Measurements from ENCODE around the gene COL26A1.

DNA sequence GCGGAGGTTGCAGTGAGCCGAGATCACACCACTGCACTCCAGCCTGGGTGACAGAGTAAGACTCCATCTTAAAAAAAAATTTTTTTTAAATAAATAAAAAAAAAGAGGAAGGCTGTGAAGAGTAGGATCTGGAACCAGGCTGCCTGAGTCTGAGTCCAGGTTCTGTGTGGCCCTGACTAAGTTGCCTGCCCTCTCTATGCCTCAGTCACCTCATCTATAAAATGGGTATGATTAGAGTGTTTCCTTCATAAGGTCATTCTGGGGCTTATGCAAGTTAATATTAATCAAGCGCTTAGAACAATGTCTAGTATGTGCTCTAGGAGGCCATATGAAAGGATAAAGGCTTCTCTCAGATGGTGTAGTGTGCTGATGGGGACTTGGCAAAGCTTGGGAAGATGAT lies 12.3 kb downstream of the COL26A1 start:
- no peak for TF ChIP-seq POLR2A (IDR thresholded peaks at IDR 0.05)
- no peak for TF ChIP-seq EP300 (IDR thresholded peaks at IDR 0.05)
- TF ChIP-seq CTCF (IDR thresholded peaks at IDR 0.05) = no peak
